Urothelium cell line (cell line): Measurements from ENCODE around the gene ICOSLG.
"Not testable (repeated sequence)": the region's sequence is repeated elsewhere in the genome, so short reads cannot be mapped to it uniquely, and the experiment has no call there.

Experiments used
- DNase-seq: peaks from one replicate; pipeline ENCODE4 v3.0.0; 2011; ENCODE audit warnings: low spot score, mixed read lengths
- FAIRE-seq: peaks from 2 replicates; lab custom pipeline; 2011; peaks lifted over from hg19 to GRCh38; lab: Jason Lieb, UNC

ICOSLG gene

GRCh38 chr21:44228109-44228508 lies 12.6 kb downstream of the ICOSLG start:
- not testable (repeated sequence) for DNase-seq, FAIRE-seq

GRCh38 chr21:44227614-44228013 lies 13.1 kb downstream of the ICOSLG start:
- FAIRE-seq, DNase-seq: not testable (repeated sequence)

DNA sequence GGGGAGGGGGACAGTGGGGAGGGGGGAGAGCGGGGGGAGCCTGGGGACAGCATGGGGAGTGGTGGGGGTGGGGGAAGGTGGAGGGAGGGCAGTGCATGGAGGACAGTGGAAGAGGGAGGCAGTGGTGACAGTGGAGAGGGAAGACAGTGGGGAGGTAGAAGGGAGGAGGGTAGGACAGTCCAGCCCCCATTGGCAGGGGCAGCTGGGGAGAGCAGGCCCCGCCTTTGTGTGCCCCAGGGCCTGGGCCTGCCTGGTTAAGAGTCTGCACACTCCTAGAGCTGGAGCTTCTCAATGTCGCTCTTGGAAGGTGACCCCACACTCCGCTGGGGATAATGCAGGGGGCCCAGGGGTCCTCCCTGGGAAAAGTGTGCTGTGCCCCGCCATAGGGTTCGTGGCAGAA lies 15.1 kb downstream of the ICOSLG start:
- not testable (repeated sequence) for FAIRE-seq, DNase-seq

DNA sequence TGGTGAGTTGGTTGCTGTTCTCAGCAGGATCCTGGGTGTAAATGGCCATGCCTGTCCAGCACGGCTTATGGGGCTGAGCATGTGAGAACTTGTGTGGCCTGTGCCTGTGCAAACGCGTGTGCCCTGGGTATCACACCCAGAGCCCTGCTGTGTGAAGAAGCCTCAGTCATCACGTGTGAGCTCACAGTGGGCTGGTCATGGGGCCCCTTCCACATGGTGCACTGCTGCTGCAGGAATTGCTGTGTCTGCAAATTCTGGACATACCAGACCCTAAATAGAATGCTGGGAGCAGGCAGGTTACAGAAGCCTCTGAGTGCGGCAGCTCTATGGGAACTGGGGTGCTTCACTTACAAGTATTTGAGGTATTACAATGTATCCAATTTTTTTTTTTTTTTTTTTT lies 17.4 kb downstream of the ICOSLG start:
- not testable (repeated sequence) for FAIRE-seq, DNase-seq

GRCh38 chr21:44220674-44221073 lies 20.1 kb downstream of the ICOSLG start:
- not testable (repeated sequence) for DNase-seq, FAIRE-seq

- not testable (repeated sequence) for DNase-seq, FAIRE-seq
Observed at GRCh38 chr21:44218461-44218860, 22.3 kb downstream of the ICOSLG start.

GRCh38 chr21:44211978-44212377 lies 28.8 kb downstream of the ICOSLG start:
- not testable (repeated sequence) for DNase-seq
- peak; percentile 67 for FAIRE-seq

GRCh38 chr21:44211574-44211973 lies 29.2 kb downstream of the ICOSLG start:
- not testable (repeated sequence) for DNase-seq, FAIRE-seq

- DNase-seq, FAIRE-seq: not testable (repeated sequence)
Observed at GRCh38 chr21:44207860-44208646, 32.7 kb downstream of the ICOSLG start.

DNA sequence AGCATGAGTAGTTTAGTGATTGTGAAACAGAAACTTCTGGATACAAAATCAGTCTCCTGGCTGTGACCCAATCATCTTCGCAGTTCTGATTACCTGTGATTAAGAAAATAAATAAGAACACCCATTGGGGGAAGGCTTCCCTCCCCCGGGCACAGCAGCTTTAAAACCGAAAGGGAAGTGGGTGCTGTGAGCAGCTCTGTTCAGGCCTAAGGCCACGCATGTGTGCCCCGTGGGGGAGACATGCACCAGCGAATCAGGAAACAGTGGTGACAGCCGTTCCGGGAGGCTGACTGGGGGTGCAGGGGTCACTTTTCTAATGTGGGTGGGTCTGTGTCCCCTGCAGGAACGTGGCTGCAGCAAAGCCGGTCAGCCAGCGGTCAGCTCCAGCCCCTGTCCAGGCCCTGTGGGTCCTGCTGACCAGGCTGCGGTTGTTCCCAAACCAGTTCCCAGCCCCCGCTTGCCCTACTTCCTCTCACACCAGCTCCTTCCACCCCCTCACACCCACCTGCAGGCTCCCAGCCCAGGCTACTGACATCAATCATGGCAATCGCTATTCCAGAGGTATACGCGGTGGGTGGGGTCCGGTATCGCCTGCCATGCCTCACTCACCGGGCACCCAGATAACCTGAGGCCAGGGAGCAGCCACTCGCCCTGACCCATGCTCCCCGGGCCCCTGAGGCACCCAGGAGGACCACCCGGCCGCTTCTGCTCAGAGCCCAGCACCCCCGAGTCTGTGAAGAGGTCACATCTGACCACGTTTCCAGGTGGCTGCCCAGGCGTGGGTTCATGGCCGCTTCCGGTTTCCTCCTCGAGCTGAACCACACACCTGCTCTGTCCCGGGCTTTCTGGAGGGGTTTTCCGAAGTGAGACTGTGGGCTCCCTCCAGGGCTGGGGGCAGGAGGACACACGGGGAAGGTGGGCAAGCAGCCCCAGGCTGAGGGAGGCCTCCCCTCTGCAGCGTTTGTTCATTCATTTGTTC lies 33.8 kb downstream of the ICOSLG start:
- not testable (repeated sequence) for FAIRE-seq, DNase-seq

DNA sequence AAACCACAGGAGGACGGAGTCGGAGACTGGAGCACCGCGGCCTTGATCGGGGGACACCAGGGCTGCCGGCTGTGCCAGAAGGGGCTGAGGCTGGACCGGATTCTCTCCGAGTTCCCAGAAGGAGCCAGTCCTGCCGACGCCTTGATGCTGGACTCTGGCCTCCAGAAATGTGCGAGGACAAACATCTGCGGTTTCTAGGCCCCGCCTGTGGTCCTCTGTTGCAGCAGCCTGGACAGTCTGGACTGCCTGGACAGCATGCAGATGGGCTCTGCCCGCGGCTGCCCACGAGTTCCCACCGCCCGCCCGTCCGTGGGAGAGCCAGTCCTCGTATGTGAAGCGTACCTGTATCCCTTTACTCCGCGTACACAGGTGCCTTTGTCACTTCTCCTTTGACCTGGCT lies 34.6 kb downstream of the ICOSLG start:
- DNase-seq, FAIRE-seq: not testable (repeated sequence)

DNA sequence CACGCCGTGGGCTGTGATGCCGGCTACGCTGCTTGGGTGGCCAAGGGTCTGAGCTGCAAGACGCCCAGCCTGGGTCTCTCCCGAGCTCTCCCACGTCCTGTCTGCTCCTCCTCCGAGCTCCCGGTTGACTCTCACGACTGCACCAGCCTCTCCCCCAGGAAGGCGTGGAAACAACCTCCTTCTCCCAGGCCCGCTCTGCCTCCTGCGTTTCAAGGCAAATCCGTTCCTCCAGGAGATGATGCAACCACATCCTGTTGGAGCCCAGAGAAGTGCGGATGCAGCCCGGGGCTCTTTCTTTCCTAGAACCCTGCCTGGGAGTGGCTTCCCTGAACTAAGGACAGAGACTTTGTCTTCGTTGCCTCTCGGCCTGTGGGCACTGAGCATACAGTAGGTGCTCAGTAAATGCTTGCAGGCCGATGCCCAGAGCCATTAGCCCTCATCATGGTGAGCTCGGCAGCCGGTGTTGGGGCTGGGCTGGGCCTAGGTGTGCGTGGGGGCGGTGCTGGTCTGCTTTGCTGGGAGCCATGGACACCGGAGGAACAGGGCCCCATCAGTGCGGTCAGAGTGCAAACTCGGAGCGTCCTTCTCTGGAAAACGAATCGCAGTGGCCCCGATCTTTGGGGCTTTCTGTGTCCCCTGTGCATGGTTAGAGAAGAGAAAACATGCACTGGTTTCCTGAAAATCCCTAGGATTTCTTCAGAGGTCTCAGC lies 38.0 kb downstream of the ICOSLG start:
- not testable (repeated sequence) for FAIRE-seq

GRCh38 chr21:44199997-44200396 lies 40.7 kb downstream of the ICOSLG start:
- DNase-seq, FAIRE-seq: not testable (repeated sequence)

More for the DNA sequence above, 38.0 kb downstream of the ICOSLG start:
- DNase-seq = not testable (repeated sequence)

- no peak for DNase-seq
- no peak for FAIRE-seq
Observed at GRCh38 chr21:44199448-44199847, 41.3 kb downstream of the ICOSLG start.

DNA sequence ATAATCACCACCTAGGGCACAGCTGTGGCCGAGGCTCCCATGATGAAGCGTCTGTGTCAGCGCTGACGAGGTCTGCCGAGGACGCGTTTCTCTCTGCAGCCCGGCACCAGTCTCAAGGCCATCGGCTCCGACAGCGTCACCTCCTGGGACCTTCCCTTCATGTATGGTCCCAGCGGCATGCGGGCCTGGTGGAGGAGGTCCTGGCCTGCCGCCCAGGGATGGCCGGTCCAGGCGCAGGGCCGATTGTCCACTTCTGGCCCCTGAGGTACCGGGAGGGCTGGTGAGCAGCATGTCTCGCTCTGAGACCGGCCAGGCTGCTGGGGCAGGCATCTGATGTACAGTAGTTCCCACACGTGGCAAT lies 43.6 kb downstream of the ICOSLG start:
- DNase-seq, FAIRE-seq: not testable (repeated sequence)

GRCh38 chr21:44196212-44197155 lies 44.3 kb downstream of the ICOSLG start:
- not testable (repeated sequence) for DNase-seq, FAIRE-seq

DNA sequence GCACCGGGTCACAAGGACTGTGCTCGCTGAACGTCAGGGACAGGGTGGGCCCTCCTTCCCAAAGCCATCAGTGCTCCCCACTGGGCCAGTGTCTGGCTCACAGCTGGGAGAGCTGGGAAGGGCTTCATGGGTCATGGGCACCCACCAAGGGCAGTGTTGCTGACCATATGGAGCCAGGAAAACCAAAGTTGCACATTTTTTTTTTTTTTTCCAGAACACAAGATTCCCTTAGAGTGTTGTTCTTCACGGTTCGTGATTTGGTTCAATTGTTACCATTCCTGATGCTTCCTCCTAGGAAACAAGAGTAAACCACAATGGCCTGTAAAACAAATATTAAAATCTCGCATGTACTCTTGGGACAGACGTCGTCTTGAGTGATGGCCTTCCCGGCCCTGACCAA lies 45.9 kb downstream of the ICOSLG start:
- FAIRE-seq = not testable (repeated sequence)

GRCh38 chr21:44194451-44194850 lies 46.3 kb downstream of the ICOSLG start:
- DNase-seq, FAIRE-seq: not testable (repeated sequence)

More for the DNA sequence above, 45.9 kb downstream of the ICOSLG start:
- not testable (repeated sequence) for DNase-seq

DNA sequence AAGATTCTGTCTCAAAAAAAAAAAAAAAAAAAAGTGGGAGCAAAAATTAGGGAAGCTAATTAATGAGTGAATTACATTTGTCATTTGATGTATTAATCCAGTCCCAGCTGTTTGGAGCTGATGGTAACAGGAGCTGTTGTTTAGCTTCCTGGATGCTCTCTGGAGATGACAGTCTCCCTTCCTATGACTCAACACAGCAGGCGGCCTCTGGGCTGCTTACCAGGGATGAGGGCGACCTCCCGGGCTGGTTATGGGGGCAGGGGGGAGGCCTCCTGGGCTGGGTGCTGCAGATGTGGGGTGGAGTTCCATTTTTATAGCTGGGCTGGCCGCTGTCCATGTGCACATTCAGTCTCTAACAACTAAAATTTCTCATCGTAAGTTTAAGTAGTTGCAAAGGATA lies 47.6 kb downstream of the ICOSLG start:
- DNase-seq, FAIRE-seq: not testable (repeated sequence)
